GM23338 (cell line): Measurements from ENCODE around the gene PDHX. TPM values are rescaled to one million over a fixed set of nuclear protein-coding genes. Genes with fewer than 3 reads are reported as not detected.

Source experiments
- ATAC-seq: fragments of 200-7000 bp; cut with Tn5 transposase; 3 replicates; pipeline ENCODE4 v1.9.1; 2020
- DNase-seq: peaks from one replicate; pipeline ENCODE4 v3.0.0-alpha.2; 2015; ENCODE audit warnings: low spot score
- H2AFZ ChIP-seq: fragments of 200-600 bp; sonication (generic); 2 replicates; pipeline ENCODE4 v1.8.0; 2016; ENCODE audit warnings: antibody characterized with exemption, mild to moderate bottlenecking, moderate library complexity
- H3F3A ChIP-seq: fragments of 200-600 bp; sonication (generic); replicated peaks from 2 replicates; pipeline ENCODE4 v1.8.0; 2017; ENCODE audit warnings: antibody characterized with exemption, mixed run types, low read depth
- H3K27ac ChIP-seq: fragments of 200-600 bp; sonication (generic); 2 replicates; pipeline ENCODE4 v1.6.1; 2016; ENCODE audit warnings: low read depth
- H3K27me3 ChIP-seq: fragments of 200-600 bp; sonication (generic); 2 replicates; pipeline ENCODE4 v1.8.0; 2016; ENCODE audit warnings: mild to moderate bottlenecking, mixed run types, moderate library complexity; ENCODE audit not compliant: insufficient read depth
- H3K36me3 ChIP-seq: fragments of 200-600 bp; sonication (generic); 2 replicates; pipeline ENCODE4 v1.8.0; 2016; ENCODE audit warnings: mild to moderate bottlenecking; ENCODE audit not compliant: insufficient read depth
- H3K4me1 ChIP-seq: fragments of 200-600 bp; sonication (generic); 2 replicates; pipeline ENCODE4 v1.8.0; 2016; ENCODE audit warnings: mild to moderate bottlenecking, moderate library complexity; ENCODE audit not compliant: insufficient read depth
- H3K4me2 ChIP-seq: fragments of 200-600 bp; sonication (generic); 2 replicates; pipeline ENCODE4 v1.7.1; 2017; ENCODE audit warnings: mixed run types
- H3K4me3 ChIP-seq: fragments of 200-600 bp; sonication (generic); 2 replicates; pipeline ENCODE4 v1.6.1; 2016; ENCODE audit warnings: mixed run types
- H3K79me2 ChIP-seq: fragments of 200-600 bp; sonication (generic); replicated peaks from 2 replicates; pipeline ENCODE4 v1.8.0; 2017; ENCODE audit warnings: mild to moderate bottlenecking; ENCODE audit not compliant: insufficient read depth
- H3K9me2 ChIP-seq: fragments of 200-600 bp; sonication (generic); 2 replicates; pipeline ENCODE4 v1.8.0; 2017; ENCODE audit not compliant: insufficient read depth
- H4K20me1 ChIP-seq: fragments of 200-600 bp; sonication (generic); replicated peaks from 2 replicates; pipeline ENCODE4 v1.8.0; 2017; ENCODE audit warnings: mild to moderate bottlenecking; ENCODE audit not compliant: insufficient read depth
- H3K27ac Mint-ChIP-seq: 2 replicates; pipeline ENCODE4 v1.8.0; 2020; ENCODE audit warnings: inconsistent platforms, mild to moderate bottlenecking, moderate library complexity, mixed read lengths
- H3K27me3 Mint-ChIP-seq: 3 replicates; pipeline ENCODE4 v1.8.0; 2022; ENCODE audit warnings: low read depth, mild to moderate bottlenecking, moderate library complexity, mixed read lengths, inconsistent platforms; ENCODE audit not compliant: insufficient read depth, poor library complexity
- H3K36me3 Mint-ChIP-seq: 3 replicates; pipeline ENCODE4 v1.8.0; 2021; ENCODE audit warnings: low read depth, mild to moderate bottlenecking, inconsistent platforms, moderate library complexity, mixed read lengths
- H3K4me1 Mint-ChIP-seq: 3 replicates; pipeline ENCODE4 v1.8.0; 2020; ENCODE audit warnings: mild to moderate bottlenecking, inconsistent platforms, mixed read lengths
- H3K4me3 Mint-ChIP-seq: 3 replicates; pipeline ENCODE4 v1.8.0; 2021; ENCODE audit warnings: moderate library complexity, mild to moderate bottlenecking, inconsistent platforms, mixed read lengths
- H3K9me3 Mint-ChIP-seq: 3 replicates; pipeline ENCODE4 v1.8.0; 2020; ENCODE audit warnings: moderate library complexity, mild to moderate bottlenecking, inconsistent platforms, mixed read lengths
- CREB1 ChIP-seq: fragments of 250-450 bp; sonication (Bioruptor Pico); IDR thresholded peaks from 2 replicates; pipeline ENCODE4 v1.5.0; 2020; ENCODE audit warnings: low read depth, mild to moderate bottlenecking, moderate library complexity
- ETS1 ChIP-seq: IDR thresholded peaks from 2 replicates; pipeline ENCODE4 v1.6.1; 2016; ENCODE audit warnings: antibody characterized with exemption
- EZH2 ChIP-seq: fragments of 200-600 bp; sonication (generic); IDR thresholded peaks from one replicate; pipeline ENCODE4 v1.8.0; 2017; ENCODE audit warnings: antibody characterized with exemption, mild to moderate bottlenecking, low read depth; ENCODE audit not compliant: unreplicated experiment
- JUNB ChIP-seq: IDR thresholded peaks from one replicate; pipeline ENCODE4 v1.6.1; 2016; ENCODE audit warnings: antibody characterized with exemption; ENCODE audit not compliant: unreplicated experiment
- NANOG ChIP-seq: IDR thresholded peaks from 2 replicates; pipeline ENCODE4 v1.6.1; 2016; ENCODE audit warnings: antibody characterized with exemption, borderline replicate concordance
- STAT1 ChIP-seq: IDR thresholded peaks from one replicate; pipeline ENCODE4 v1.6.1; 2016; ENCODE audit warnings: antibody characterized with exemption; ENCODE audit not compliant: unreplicated experiment
- ZNF331 ChIP-seq: fragments of 250-450 bp; sonication (Bioruptor Pico); IDR thresholded peaks from 2 replicates; pipeline ENCODE4 v1.5.0; 2020; ENCODE audit warnings: low read depth, mild to moderate bottlenecking, moderate library complexity
- ZNF462 ChIP-seq: fragments of 250-450 bp; sonication (Bioruptor Pico); IDR thresholded peaks from 2 replicates; pipeline ENCODE4 v1.5.0; 2020; ENCODE audit warnings: mild to moderate bottlenecking, moderate library complexity
- polyA plus RNA-seq: library from polyadenylated mRNA; unstranded; fragments of >200 nt; fragmentation: Nextera tagmentation; extraction: Ambion mirVana; gene quantifications from 2 replicates; pipeline ENCODE4 v1.2.1, GENCODE V29; 2016
- total RNA-seq: library from RNA; depleted of rRNA; stranded (reverse); fragments of >200 nt; shearing (Covaris generic); gene quantifications from 2 replicates; pipeline ENCODE4 v1.2.3, GENCODE V29; 2014

Gene PDHX
- total and polyA plus RNA-seq, 2 experiments from 2014 or later: 36.9 to 40.2 TPM

- TF ChIP-seq ZNF462 (CRISPR knock-in tag): no peak
- TF ChIP-seq EZH2: no peak
- no peak for TF ChIP-seq JUNB
- TF ChIP-seq STAT1: no peak
- TF ChIP-seq NANOG: no peak
- no peak for TF ChIP-seq ETS1
- TF ChIP-seq ZNF331 (CRISPR knock-in tag): no peak
Observed at GRCh38 chr11:34963351-34963750, 46.9 kb downstream of the PDHX start (continued).

- Histone ChIP-seq H3K4me1 (peaks cover 16% of the 10 kb centered on the region; the same call in 1 of the 2 replicates), H2AFZ (no peak overlapping the region), H3K4me3 (no peak overlapping the region), H3K9me2 (no peaks in the 10 kb centered on the region), H3K27me3 (no peaks in the 10 kb centered on the region), H3K79me2 (no peaks in the 10 kb centered on the region), H3F3A (no peaks in the 10 kb centered on the region), H3K4me2 (no peak overlapping the region), H3K27ac (no peak overlapping the region), H3K36me3 (no peaks in the 10 kb centered on the region), H4K20me1 (no peaks in the 10 kb centered on the region)
- Mint-ChIP-seq H3K4me1 (peaks cover 6% of the 10 kb centered on the region; the same call in 2 of the 3 replicates), H3K4me3 (no peak overlapping the region), H3K36me3 (peaks cover 16% of the 10 kb centered on the region), H3K27ac (no peak overlapping the region), H3K27me3 (peaks cover 1% of the 10 kb centered on the region), H3K9me3 (no peaks in the 10 kb centered on the region)
- ATAC-seq (no peak), DNase-seq (no peak)
- TF ChIP-seq NANOG: no peak
- no peak for TF ChIP-seq ZNF462 (CRISPR knock-in tag)
- no peak for TF ChIP-seq CREB1
Observed at GRCh38 chr11:34964610-34965331, 48.4 kb downstream of the PDHX start.
